ENCODE data around the gene METRN.
A peak's percentile ranks its signal among the peaks of the same experiment; 100 is the strongest.

Gene METRN

GRCh38 chr16:714558-715476, at the start of gene METRN:
METRN (plus strand) TSS chr16:715118; CDS start chr16:715290, 172 bp downstream.
- DNase-seq (ENCODE audit: low spot score): peak; percentile 85

- DNase-seq (ENCODE audit: low spot score): no peak
Observed at GRCh38 chr16:666572-666971, 48.3 kb upstream of the METRN start.

GRCh38 chr16:667113-667779, 47.7 kb upstream of the METRN start:
- no peak for DNase-seq (ENCODE audit: low spot score)

DNA sequence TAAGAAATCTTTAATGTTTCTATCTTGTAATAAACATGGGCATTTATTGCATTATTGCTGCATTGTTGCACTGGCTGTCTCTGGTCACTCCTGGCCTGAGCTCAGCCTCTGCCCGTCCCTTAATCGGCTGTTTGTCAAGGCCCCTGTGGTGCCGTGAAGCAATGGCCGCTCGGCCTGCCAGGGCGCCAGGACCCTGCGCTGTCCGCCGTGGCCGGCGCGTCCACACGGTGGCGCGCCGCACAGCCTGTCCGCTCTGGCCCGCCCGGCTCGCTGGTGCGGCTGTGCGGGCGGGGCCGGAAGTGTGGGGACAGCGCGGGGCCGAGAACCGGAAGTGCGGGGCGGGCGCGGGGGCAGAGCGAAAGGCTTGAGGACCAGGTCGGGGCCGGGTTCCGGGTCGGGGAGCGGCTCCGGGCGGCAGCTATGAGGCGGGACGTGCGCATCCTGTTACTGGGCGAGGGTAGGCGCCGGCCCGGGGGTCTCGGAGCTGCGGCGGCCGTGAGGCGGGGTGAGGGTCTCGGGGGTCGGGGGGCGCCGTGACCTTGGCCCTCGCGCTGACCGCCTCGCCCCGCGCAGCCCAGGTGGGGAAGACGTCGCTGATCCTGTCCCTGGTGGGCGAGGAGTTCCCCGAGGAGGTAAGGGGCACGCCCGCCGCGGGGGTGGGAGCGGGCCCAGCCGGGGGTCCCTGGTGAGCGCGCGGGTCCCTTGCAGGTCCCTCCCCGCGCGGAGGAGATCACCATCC, 47.0 kb upstream of the METRN start, which contains the start of gene RHOT2:
Gene RHOT2 (plus strand): TSS at position 353 of the 739 bp plus-strand sequence. CDS start 68 bp downstream, at position 421.
- peak; percentile 92 for DNase-seq (ENCODE audit: low spot score)

- no peak for DNase-seq (ENCODE audit: low spot score)
Observed at GRCh38 chr16:668519-669171, 46.3 kb upstream of the METRN start.

- no peak for DNase-seq (ENCODE audit: low spot score)
Observed at GRCh38 chr16:669666-670065, 45.3 kb upstream of the METRN start.

DNA sequence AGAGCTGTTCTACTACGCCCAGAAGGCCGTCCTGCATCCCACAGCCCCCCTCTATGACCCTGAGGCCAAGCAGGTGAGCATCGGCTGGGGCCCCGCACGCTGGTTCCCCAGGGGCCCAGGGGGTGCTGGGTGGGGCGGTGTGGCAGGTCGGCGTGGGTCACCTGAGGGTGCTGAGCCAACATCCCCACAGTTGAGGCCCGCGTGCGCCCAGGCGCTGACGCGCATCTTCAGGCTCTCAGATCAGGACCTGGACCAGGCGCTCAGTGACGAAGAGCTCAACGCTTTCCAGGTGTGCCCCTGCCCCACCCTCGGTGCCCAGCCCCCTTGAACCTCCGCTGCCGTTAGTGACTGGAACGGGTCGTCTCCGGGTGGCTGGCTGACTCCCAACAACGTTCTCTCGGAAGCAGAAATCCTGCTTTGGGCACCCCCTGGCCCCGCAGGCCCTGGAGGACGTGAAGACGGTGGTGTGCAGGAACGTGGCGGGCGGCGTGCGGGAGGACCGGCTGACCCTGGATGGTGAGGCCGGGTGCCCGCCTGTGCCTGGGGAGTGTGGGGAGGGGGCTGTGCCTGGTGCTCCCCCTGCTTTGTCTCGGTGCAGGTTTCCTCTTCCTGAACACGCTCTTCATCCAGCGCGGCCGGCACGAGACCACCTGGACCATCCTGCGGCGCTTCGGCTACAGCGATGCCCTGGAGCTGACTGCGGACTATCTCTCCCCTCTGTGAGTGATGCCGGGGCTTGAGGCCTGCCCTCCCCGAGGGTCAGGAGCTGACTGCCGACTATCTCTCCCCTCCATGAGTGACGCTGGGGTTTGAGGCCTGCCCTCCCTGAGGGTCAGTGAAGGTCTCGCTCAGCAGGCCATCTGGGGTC, 44.2 kb upstream of the METRN start:
- DNase-seq (ENCODE audit: low spot score): no peak

DNA sequence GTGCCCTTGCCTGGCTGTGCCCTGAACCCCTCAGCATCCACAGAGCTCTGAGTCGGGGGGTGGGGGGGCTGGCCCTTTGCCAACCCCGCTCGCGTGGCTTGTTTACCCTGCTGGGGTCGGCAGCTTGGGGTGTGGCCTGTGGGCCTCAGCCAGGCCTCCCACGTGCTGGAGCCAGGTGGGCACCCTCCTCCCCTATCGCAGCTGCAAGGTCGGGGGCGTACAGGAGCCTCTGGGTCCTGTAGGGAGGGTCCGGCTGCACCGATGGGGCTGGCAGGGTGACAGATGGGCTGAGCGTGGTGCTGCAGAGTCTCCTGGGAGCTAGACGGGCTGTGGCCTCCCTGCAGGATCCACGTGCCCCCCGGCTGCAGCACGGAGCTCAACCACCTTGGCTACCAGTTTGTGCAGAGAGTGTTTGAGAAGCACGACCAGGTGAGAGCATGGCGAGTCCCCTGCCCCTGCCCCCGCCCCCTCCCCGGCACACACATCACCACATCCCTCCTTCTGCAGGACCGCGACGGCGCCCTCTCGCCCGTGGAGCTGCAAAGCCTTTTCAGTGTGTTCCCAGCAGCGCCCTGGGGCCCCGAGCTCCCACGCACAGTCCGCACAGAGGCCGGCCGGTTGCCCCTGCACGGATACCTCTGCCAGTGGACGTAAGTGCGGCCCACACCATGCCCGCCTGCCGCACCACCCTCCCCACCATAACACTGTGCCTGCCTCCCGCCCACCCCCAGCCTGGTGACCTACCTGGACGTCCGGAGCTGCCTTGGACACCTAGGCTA, 43.4 kb upstream of the METRN start:
- no peak for DNase-seq (ENCODE audit: low spot score)

DNA sequence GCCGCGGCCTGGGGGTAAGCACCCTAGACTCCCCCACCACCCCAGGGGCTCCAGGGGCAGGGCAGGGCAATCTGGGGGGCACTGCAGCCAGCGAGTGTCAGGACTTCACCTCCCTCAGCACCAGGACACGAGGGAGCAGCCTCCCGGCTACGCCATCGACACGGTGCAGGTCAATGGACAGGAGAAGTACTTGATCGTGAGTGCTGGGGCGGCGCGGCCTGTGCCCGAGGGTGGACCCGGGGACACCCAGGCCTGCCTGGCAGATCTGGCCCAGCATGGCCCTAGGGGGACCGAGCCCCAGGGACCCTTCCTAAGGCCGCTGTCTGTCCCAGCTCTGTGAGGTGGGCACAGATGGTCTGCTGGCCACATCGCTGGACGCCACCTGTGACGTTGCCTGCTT, 42.5 kb upstream of the METRN start:
- no peak for DNase-seq (ENCODE audit: low spot score)

DNA sequence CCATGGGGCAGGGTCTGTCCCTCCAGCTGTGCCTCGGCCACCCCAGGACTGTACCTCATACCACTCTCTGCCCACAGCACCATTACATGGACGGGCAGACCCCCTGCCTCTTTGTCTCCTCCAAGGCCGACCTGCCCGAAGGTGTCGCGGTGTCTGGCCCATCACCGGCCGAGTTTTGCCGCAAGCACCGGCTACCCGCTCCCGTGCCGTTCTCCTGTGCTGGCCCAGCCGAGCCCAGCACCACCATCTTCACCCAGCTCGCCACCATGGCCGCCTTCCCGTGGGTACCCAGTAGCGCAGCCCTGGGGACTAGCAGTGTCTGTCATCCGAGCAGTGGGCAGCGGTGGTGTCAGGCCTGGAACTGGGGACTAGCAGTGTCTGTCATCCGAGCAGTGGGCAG, 42.1 kb upstream of the METRN start:
- DNase-seq (ENCODE audit: low spot score): no peak

DNA sequence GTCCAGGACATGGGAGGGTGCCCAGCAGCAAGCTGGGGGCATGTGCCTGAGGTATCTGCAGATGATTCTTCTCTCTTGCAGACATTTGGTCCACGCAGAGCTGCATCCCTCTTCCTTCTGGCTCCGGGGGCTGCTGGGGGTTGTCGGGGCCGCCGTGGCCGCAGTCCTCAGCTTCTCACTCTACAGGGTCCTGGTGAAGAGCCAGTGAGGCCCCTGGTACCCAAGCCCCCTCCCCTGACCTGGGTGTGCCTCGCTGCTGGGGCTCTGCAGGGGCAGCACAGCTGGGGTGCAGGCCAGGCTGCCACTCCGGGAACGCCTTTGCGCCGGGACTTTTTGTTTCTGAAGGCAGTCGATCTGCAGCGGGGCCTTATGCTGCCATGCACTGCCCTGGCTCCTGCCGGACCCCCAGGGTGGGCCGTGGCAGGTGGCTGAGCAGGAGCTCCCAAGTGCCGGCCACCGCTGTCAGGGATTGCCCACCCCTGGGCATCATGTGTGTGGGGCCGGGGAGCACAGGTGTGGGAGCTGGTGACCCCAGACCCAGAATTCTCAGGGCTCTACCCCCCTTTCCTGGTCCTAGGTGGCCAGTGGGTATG, 41.4 kb upstream of the METRN start:
- no peak for DNase-seq (ENCODE audit: low spot score)

DNA sequence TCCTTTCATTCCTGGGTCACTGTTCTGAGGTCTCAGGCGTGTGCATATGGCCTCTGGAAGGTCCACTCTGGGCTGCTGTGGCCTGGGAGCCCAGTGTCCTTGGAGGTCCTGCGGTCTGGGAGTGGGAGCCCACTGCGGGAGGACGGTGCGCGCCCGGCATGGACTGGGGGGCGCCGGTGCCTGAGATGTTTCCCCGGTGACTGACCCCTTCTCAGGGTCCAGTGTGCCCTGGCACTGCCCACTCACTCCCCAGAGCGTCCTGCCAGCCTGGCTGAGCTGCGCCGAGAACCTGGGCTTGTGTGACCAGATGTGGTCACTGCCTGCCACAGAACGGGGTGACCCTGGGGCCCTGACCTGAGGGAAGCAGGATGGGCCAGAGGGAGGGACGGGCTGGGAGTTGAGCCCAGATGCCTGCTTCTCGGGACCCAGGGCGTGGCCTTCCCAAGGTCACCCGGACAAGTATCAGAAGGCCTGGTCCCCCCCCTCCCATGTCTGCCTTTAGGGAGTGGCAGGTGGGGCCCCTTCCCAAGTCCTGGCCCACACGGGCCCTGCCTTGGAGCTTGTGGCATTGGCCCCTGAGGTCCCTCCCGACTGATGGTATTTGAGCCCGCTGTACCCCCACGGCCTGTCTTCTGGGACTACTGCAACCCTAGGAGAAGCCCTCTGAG, 40.6 kb upstream of the METRN start:
- no peak for DNase-seq (ENCODE audit: low spot score)

GRCh38 chr16:674968-675883, 39.7 kb upstream of the METRN start, which contains the start of gene RHBDL1:
RHBDL1 (plus strand) TSS chr16:675671; CDS start chr16:675791, 120 bp downstream.
- DNase-seq (ENCODE audit: low spot score): no peak

GRCh38 chr16:675884-676564, 38.9 kb upstream of the METRN start:
- no peak for DNase-seq (ENCODE audit: low spot score)

DNA sequence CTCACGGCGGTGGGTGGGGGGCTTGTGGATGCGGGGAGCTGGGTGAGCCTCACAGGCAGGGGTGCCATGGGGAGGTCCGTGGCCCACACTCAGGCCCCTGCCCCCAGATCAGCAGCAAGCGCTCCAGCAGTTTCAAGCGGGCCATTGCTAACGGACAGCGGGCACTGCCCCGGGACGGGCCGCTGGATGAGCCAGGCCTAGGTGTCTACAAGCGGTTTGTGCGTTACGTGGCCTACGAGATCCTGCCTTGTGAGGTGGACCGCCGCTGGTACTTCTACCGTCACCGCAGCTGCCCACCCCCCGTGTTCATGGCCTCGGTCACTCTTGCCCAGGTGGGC, 38.4 kb upstream of the METRN start:
- DNase-seq (ENCODE audit: low spot score): no peak

GRCh38 chr16:676913-677312, 38.0 kb upstream of the METRN start:
- peak; percentile 44 for DNase-seq (ENCODE audit: low spot score)
